ENCODE results near the gene WBP1. TPM values are rescaled to one million over a fixed set of nuclear protein-coding genes. Genes with fewer than 3 reads are reported as not detected.

The WBP1 gene
- total RNA-seq, 2 donors from 2014 or later = 27.4 to 47.1 TPM

GRCh38 chr2:74507145-74507925 is 49.1 kb downstream of the WBP1 start, which contains the start of gene PCGF1:
TSS of gene PCGF1 (minus strand) at chr2:74507695. CDS start at chr2:74507668, 27 bp downstream.
- H3K4me3 ChIP-seq = peak within 1 kb of the TSS; percentile 98
- no peaks in the 10 kb centered on the region for H3K9me3 ChIP-seq
- TF ChIP-seq, protein P1, sequence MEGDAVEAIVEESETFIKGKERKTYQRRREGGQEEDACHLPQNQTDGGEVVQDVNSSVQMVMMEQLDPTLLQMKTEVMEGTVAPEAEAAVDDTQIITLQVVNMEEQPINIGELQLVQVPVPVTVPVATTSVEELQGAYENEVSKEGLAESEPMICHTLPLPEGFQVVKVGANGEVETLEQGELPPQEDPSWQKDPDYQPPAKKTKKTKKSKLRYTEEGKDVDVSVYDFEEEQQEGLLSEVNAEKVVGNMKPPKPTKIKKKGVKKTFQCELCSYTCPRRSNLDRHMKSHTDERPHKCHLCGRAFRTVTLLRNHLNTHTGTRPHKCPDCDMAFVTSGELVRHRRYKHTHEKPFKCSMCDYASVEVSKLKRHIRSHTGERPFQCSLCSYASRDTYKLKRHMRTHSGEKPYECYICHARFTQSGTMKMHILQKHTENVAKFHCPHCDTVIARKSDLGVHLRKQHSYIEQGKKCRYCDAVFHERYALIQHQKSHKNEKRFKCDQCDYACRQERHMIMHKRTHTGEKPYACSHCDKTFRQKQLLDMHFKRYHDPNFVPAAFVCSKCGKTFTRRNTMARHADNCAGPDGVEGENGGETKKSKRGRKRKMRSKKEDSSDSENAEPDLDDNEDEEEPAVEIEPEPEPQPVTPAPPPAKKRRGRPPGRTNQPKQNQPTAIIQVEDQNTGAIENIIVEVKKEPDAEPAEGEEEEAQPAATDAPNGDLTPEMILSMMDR (IDR thresholded peaks at IDR 0.05) = peak; percentile 36
- peak; percentile 97 for DNase-seq (ENCODE audit: low spot score)
- H3K27ac ChIP-seq = peak within 1 kb of the TSS; percentile 99
- H3K36me3 ChIP-seq = peaks cover 16% of the 10 kb centered on the region
- peaks cover 9% of the 10 kb centered on the region for H3K27me3 ChIP-seq (replicated peaks; ENCODE audit: insufficient read depth)
- ATAC-seq (ENCODE audit: insufficient number of reproducible peaks, low FRiP score, low read depth) = peak; percentile 99
- H3K4me1 ChIP-seq (ENCODE audit: control insufficient read depth in 1 of 2, low read depth in 2 of 2) = peaks cover 11 to 35% of the 10 kb centered on the region in 2 donors

DNA sequence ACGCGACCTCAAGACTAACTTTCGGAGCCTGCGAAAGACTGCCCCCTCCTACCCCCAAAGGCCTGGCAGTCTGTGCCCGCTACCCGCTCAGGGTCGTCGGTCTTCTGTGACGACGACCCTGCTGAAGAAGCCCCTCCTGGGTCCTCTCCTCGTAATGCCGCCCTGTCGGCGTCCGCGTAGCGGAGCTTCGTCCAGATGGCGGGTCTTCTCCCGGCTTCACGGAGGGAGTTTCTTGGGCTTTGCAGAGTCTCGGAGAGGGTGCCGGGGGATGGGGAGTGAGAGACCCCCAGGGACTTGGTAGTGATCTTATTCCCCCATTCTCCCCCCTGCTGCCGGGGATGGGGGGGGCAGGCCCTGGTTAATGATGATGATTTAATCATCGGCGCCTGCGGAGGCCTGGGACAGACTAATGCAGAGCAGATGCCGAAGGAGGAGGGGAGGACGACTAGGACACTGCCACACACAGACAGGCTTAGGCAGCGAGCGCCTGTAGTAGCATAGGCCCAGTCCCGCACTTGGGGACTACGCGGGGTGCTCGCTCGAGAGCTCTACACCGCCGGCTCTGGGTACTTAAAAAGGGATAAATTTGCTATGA is 49.8 kb downstream of the WBP1 start:
- Histone ChIP-seq H3K27ac (peak overlapping the region; percentile 99), H3K4me3 (peak overlapping the region; percentile 98), H3K36me3 (peaks cover 16% of the 10 kb centered on the region), H3K27me3 (replicated peaks; ENCODE audit: insufficient read depth) (peaks cover 16% of the 10 kb centered on the region), H3K9me3 (no peaks in the 10 kb centered on the region), H3K4me1 (ENCODE audit: control insufficient read depth in 1 of 2, low read depth in 2 of 2) (peaks cover 11 to 30% of the 10 kb centered on the region in 2 donors)
- DNase-seq (ENCODE audit: low spot score) (no peak), ATAC-seq (ENCODE audit: insufficient number of reproducible peaks, low FRiP score, low read depth) (no peak)
- TF ChIP-seq, protein P1 (IDR thresholded peaks at IDR 0.05) = no peak

DNA sequence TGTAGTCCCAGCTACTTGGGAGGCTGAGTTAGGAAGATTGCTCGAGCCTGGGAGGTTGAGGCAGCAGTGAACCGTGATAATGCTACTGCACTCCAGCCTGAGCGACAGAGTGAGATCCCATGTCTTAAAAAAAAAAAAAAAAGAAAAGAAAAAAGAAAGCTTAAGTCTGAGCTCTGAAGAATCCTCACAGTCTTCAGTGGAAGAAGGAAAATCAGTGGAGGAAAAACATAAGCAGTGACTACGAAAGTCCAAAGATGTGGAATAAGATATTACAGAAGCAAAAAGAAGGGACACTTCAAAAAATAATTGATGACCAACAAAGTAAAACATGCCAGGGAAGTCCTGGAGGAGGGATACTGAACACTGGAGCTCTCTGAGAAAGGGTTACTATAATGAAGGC is 52.0 kb downstream of the WBP1 start:
- peaks cover 33% of the 10 kb centered on the region for H3K27me3 ChIP-seq (replicated peaks; ENCODE audit: insufficient read depth)
- peaks cover 8% of the 10 kb centered on the region for H3K36me3 ChIP-seq
- no peaks in the 10 kb centered on the region for H3K9me3 ChIP-seq
- no peak overlapping the region for H3K4me3 ChIP-seq
- ATAC-seq (ENCODE audit: insufficient number of reproducible peaks, low FRiP score, low read depth) = no peak
- DNase-seq (ENCODE audit: low spot score) = no peak
- TF ChIP-seq, protein P1 (IDR thresholded peaks at IDR 0.05) = no peak
- peaks cover 17 to 39% of the 10 kb centered on the region in 2 donors for H3K4me1 ChIP-seq (ENCODE audit: control insufficient read depth in 1 of 2, low read depth in 2 of 2)
- H3K27ac ChIP-seq = no peak overlapping the region

Other genes with a start within 250 kb of the WBP1 start
- gene SLC4A5, start 115.0 kb upstream of the WBP1 start, total RNA-seq = 1 to 10 TPM; 2.2 to 9.5 TPM
- 100 to 1,000 TPM; 123 to 332 TPM for gene DCTN1, start 78.1 kb upstream of the WBP1 start, total RNA-seq
- gene C2orf81, start 36.8 kb upstream of the WBP1 start, total RNA-seq = 1 to 10 TPM; 1.7 to 1.9 TPM
- 1 to 10 TPM; 6.1 to 6.2 TPM for gene WDR54, start 36.7 kb upstream of the WBP1 start, total RNA-seq
- 10 to 100 TPM; 23.2 to 25.6 TPM for gene RTKN, start 16.5 kb upstream of the WBP1 start, total RNA-seq
- 10 to 100 TPM; 15.4 to 17.8 TPM for gene INO80B, start 3.4 kb upstream of the WBP1 start, total RNA-seq
- gene MOGS, start 6.9 kb downstream of the WBP1 start, total RNA-seq = 10 to 100 TPM; 42.0 to 55.9 TPM
- 10 to 100 TPM; 14.6 to 40.8 TPM for gene MRPL53, start 14.2 kb downstream of the WBP1 start, total RNA-seq
- gene CCDC142, start 24.6 kb downstream of the WBP1 start, total RNA-seq = 10 to 100 TPM; 31.5 to 43.4 TPM
- gene TTC31, start 24.6 kb downstream of the WBP1 start, total RNA-seq = 10 to 100 TPM; 37.9 to 38.9 TPM
- gene LBX2, start 41.2 kb downstream of the WBP1 start, total RNA-seq = under 1 TPM; 0.54 to 0.71 TPM
- gene PCGF1, start 49.3 kb downstream of the WBP1 start, total RNA-seq = 1 to 10 TPM; 7.8 to 8.0 TPM
- gene TLX2, start 56.0 kb downstream of the WBP1 start, total RNA-seq = not detected
- gene DQX1, start 67.8 kb downstream of the WBP1 start, total RNA-seq = 1 to 10 TPM in 1 of 2 donors, not detected in 1; 1.9 TPM
- 100 to 1,000 TPM in 1 of 2 donors, 10 to 100 TPM in 1; 85.5 to 113 TPM for gene AUP1, start 71.3 kb downstream of the WBP1 start, total RNA-seq
- gene HTRA2, start 71.5 kb downstream of the WBP1 start, total RNA-seq = 10 to 100 TPM; 34.9 to 35.6 TPM
- gene LOXL3, start 95.5 kb downstream of the WBP1 start, total RNA-seq = 10 to 100 TPM; 16.6 to 24.9 TPM
- gene DOK1, start 96.3 kb downstream of the WBP1 start, total RNA-seq = 10 to 100 TPM; 17.6 to 23.1 TPM
- 1 to 10 TPM in 1 of 2 donors, not detected in 1; 4.5 TPM for gene M1AP, start 189.9 kb downstream of the WBP1 start, total RNA-seq
- 10 to 100 TPM in 1 of 2 donors, 1 to 10 TPM in 1; 9.5 to 27.6 TPM for gene SEMA4F, start 195.8 kb downstream of the WBP1 start, total RNA-seq